Suprapubic skin (tissue), 4 donors: Measurements from ENCODE around the gene PIM1.

ENCODE experiments used
- POLR2A ChIP-seq, 2 donors: fragments of 450-650 bp; IDR thresholded peaks; one replicate each; pipeline ENCODE4 v1.6.1; 2017; ENCODE audit warnings: antibody characterized with exemption in 2 of 2, mild to moderate bottlenecking in 2 of 2, moderate library complexity in 2 of 2
- POLR2AphosphoS5 ChIP-seq, 3 donors: sonication (generic); formaldehyde crosslinking; IDR thresholded peaks; one replicate each; pipeline ENCODE4 v1.6.1; 2017; ENCODE audit warnings: antibody characterized with exemption in 3 of 3
- TF ChIP-seq, protein P1 (sequence below), 2 donors: fragments of 200-600 bp in 1 of 2; fragments of 450-650 bp in 1 of 2; sonication (generic) in 1 of 2; IDR thresholded peaks; one replicate each; pipeline ENCODE4 v1.5.1; 2016 to 2019; ENCODE audit warnings: antibody characterized with exemption in 2 of 2, mild to moderate bottlenecking in 1 of 2, moderate library complexity in 1 of 2

DNA sequence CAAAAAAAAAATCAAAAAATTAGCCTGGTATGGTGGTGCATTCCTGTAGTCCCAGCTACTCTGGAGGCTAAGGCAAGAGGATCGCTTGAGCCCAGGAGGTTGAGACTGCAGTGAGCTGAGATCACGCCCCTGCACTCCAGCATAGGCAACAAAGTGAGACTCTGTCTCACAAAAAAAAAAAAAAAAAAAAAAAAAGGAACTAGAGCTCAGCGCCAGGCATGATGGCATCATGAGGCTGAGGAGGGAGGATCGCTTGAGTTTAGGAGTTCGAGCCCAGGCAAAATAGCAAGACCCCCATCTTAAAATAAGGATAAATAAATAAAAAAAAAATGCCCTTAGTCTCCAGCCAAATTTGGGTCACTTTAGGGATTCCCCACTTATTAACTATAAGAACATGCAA lies 40.4 kb upstream of the PIM1 start:
- TF ChIP-seq, protein P1, sequence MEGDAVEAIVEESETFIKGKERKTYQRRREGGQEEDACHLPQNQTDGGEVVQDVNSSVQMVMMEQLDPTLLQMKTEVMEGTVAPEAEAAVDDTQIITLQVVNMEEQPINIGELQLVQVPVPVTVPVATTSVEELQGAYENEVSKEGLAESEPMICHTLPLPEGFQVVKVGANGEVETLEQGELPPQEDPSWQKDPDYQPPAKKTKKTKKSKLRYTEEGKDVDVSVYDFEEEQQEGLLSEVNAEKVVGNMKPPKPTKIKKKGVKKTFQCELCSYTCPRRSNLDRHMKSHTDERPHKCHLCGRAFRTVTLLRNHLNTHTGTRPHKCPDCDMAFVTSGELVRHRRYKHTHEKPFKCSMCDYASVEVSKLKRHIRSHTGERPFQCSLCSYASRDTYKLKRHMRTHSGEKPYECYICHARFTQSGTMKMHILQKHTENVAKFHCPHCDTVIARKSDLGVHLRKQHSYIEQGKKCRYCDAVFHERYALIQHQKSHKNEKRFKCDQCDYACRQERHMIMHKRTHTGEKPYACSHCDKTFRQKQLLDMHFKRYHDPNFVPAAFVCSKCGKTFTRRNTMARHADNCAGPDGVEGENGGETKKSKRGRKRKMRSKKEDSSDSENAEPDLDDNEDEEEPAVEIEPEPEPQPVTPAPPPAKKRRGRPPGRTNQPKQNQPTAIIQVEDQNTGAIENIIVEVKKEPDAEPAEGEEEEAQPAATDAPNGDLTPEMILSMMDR (IDR thresholded peaks at IDR 0.05), result no peak
- TF ChIP-seq POLR2AphosphoS5 (IDR thresholded peaks at IDR 0.05) (no peak), POLR2A (IDR thresholded peaks at IDR 0.05) (no peak)
